Renal cortex interstitium (tissue), 11 donors: ENCODE measurements around the gene CCNDBP1. TPM values are rescaled to one million over a fixed set of nuclear protein-coding genes. Genes with fewer than 3 reads are reported as not detected.

Experiments
- DNase-seq, 11 donors: peaks; one replicate each; pipeline ENCODE4 v3.0.0-alpha.2; 2013; ENCODE audit warnings: low read depth in 9 of 11, low spot score in 4 of 11; ENCODE audit errors: extremely low read depth in 1 of 11
- polyA plus RNA-seq, 3 donors: library from polyadenylated mRNA; unstranded; fragments of 120-200 nt; gene quantifications; one replicate each; pipeline ENCODE4 v1.2.1, GENCODE V29; 2013; ENCODE audit not compliant: insufficient read length in 3 of 3

The CCNDBP1 gene
- polyA plus RNA-seq, 3 donors = 46.7 to 56.7 (median 48.2) TPM

DNA sequence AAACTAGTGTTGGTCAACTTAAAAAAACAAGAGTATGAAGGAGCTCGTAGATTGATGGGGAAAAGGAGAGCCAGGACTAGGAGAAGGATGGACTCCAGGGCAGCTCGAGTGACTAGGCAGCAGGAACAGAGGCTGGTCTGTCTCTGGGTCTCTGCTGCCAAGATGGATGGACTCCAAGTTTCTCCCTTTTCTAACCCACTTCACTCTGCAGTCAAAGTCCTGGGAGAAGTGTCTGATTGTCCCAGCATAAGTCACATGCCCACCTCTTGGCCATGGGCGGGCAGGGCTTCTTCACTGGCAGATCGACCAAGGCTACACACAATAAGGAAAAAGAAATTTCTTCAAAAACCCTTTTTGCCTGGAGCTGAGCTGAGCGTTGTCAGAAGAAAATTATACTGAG is 44.8 kb downstream of the CCNDBP1 start:
- DNase-seq = no peak

DNA sequence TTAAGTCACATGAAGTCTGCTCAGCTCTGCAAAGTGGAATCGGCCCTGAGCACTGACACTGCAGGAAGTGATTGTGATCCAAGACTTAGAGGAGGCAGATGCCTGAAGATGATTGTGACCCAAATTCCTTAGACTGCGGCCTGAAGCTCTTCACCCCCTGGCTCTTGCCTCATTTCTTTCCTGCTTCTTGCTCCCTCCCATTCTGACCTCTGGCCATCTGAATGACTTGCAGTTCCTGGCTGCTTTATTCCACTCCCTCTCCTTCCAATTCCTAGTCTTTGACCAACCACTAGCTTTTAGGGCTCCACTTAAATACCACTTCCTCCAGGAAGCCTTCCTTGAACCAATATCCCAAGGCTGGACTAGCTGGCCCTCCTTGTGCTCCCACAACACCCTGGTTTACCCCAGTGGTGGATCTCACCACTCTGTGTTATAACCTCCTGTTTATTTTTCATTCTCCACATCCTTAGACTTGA is 45.5 kb downstream of the CCNDBP1 start:
- DNase-seq = no peak

DNA sequence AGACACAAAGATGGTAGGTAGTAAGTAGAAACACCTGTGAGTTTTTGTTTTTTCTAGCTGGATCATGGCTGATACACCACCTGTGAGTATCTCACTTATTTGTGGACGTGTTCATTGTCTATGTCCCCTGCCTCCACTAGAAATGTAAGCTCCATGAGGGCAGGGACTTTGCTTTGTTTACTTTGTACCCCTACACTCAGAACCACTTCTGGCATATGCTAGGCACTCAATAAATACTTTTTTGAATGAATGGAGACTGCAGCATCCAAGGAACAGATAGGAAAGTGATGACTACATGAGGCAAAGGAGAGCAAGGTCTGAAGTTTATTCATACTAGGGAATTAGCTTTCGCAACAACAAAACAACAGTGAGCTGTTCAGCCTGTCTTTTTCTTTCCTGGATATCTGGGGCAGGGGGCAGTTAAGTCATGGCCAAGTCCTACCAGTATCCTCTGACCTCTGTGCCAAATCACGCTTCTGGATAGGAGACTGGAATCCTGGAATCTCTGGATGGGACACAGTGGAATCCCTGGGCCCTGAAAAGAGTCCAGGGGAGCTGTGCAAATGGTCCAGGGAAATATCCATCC is 47.2 kb downstream of the CCNDBP1 start:
- DNase-seq = no peak

DNA sequence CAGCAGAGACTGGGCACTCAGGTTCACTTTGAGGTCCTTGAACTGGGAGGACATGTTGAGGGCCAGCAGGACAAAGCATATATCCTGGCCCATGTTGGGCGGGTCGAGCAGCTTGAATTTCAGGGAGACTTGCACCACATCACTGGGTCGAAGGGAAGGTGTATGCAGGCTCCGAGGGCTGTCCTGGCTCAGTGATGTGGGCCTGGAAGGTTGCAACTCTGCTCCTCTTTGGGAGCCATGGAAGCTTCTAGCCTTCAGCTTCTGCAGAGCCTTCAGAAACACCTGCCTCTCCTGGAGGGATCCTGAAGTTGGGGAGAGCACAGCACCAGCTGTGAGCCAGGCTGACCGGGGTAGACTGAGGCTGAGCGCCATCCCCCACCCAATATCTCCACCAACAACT is 50.3 kb downstream of the CCNDBP1 start:
- no peak for DNase-seq

DNA sequence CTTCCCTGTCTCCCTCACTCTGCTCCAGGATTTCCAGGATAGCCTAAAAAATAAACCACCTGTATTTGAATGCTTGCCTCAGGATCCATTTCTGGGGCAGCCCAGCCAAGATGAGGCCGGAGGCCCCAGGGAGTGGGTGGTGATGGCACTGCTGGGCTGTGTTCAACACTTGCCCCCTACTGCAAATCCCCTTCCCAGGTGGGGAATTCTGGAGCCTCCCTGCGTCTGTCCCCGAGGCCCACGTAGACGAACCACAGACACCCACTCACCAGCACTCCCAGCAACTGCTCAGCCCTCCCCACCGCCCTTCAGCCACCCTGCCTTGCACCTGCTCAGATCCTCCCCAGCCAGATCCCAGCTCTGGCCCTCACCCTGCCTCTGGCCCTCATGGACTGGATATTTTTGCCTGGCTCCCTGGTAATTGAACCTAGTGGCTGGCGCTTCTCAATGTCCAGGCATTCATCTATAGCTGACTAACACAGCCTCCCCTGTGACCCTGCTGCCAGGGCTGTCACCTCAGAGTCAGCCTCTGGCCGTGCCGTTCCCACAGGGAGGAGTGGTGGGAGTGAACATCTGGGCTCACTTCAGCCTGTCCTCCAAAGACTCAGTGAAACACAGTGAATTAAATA is 52.8 kb downstream of the CCNDBP1 start:
- no peak for DNase-seq

DNA sequence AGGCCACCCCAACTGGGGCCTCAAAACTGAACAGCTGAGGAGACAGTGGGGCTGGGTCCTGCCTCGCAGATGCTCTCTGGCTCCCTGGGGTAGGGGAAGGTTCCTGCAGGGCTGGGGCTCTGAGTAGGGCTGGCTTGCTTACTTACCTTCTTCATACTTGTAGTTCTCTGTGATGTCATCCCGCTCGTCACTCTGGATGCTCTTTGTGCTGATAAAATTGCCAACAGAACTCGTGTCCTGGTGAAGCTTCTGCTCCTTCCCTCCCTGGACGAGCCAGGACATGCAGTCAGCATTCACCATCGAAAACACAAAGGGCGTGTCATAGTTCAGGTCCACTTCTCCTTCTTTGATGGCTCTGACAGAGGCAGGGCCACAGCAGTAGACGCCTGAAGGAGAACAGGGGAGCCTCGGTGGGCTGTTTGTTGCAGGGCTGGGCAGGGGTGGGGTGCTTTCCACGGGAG is 53.5 kb downstream of the CCNDBP1 start:
- DNase-seq = no peak

DNA sequence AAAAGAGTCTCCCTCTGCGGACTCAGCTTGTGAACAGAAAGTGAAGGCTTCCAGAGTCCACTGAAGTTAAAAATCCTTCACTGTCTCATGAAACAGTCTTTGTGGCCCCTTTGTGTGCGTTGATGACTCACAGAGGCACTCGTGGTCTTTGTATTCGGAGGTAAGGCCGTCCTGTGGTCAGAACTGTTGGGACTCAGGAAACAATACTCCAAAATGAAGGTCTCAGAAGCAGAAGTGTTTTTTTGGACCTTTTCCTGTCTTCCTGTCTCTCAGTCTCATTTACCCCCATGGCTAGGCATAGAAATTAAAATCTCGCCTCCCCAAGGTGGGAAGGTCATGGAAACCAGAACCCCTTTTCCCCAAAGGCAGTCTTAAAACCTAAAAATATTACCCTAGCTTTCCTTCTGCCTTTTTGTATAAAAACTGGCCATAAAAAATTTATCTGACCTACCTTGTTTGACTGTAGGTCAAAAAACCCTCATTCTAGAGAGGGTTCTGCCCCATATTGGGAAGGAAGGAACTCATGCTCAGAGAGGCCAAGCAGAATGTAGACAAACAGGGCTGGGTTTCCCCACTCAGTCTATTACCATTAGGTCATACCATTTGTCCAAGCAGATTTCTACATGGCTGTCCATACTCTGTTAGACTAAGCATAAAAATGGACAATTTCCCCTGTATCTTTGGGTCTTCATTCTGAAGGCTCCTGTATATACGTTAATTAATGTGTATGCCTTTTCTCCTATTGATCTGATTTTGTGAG is 54.7 kb downstream of the CCNDBP1 start:
- DNase-seq = no peak

DNA sequence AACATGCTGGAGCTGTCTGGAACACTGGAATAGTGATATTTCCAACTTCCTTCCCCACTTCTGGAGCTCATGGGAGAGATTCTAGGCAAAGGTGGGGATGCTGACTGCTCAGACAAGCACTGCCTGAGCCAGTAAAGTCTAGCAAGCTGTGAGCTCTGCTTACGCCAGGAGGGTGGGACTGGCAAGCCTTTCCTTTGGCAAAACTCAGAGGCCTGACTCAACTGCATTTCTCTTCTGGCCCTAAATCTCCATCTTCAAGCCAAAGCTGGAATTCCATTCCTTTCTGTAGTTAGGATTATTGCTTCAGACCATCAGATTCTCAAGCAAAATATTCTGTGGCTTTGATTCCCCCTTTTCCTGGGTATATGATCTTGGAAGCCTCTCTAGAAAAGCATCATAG is 55.9 kb downstream of the CCNDBP1 start:
- no peak for DNase-seq

DNA sequence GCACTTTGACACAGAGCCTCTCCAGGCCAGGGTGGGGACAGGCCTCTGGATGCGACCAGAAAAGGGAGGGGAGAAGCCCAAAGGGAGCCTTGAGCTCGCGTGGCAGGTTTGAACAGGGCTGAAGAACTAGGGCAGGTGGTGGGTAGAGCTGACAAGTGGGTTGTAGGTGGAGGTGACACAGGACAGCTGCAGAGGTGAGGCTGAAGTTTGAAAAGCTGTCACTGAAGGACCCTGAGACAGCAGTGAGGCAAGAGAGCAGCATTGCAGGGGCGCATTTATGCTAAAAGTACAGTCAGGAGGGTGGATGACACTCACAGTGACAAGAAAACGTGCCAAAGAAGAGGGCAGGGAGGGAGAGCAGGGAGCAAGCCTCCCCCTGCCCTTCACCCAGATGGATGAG is 57.4 kb downstream of the CCNDBP1 start:
- DNase-seq = no peak

DNA sequence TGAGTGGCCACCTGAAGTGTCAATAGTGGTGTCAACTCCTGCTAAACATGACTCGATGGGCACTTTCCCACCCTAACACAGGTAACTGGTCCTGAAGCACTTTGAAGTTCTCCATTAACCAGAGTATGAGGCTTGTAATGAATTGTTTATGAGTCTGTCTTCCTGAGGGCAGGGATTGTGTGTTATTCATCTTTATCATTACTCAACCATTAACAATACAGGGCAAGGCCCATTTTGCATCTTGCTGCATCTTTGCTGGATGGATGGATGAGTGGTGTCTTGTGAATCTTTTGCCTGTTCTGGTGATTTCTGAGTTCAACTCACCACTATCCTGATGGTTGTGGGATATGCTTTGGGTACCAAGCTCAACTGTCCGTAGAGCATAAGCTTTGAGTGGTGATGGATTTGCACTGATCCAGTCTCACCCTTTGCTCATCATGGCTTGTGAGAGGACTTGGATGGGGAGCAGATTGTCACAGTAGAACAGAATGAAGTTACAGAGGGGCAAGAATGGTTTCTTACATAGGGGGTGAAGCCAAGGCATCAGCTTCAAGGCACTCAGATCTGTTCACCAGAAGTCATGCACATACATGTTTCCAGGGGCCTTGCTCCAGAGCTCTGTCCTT is 57.9 kb downstream of the CCNDBP1 start:
- no peak for DNase-seq

DNA sequence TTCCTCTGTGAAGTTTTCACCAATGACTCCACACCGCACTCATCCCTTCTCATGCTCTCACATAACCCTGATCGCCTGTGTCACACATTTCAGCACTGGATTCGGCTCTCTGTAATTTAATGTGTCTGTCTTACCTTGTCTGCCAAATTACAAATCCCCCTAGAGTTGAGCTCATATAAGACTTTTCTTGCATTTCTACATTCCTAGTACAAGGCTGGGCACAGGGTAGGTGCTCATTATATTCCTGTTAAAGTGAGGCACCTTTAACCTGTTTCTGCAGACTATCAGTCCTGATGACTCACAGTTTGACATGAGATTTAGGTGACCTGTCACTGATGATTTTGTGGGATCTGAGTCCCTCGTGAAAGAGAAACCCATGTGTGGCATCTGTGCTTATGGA is 58.9 kb downstream of the CCNDBP1 start:
- DNase-seq = no peak

DNA sequence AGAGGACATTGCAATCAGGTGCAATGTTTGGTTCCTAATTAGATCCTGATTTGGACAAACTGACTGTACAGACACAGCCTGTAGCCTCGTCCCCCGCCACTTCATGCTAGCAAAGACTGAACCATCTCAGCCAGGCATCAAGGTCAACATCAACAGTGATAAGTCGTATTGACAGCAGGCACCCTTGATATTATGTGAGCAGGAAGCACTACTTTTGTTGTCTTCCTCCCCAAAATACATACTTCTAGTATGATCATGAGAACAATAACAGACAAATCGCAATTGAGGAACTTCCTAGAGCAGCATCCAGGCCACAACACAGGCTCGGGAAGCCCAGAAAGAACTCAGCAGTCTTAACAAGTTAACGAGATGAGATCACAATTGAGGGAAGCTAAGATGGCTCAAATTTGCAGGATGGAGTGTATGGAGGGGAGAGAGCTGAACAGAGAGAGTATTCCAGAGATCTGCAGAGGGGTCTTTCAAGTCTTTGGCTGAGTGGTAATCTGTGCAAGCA is 61.1 kb downstream of the CCNDBP1 start:
- DNase-seq = no peak

Other genes starting within 250 kb of the CCNDBP1 start
- gene UBR1, start 79.4 kb upstream of the CCNDBP1 start, polyA plus RNA-seq = 10 to 100 TPM; 20.3 to 27.5 (median 22.9) TPM
- gene TMEM62, start 51.8 kb upstream of the CCNDBP1 start, polyA plus RNA-seq = 10 to 100 TPM; 13.3 to 16.7 (median 15.7) TPM
- gene EPB42, start 35.6 kb downstream of the CCNDBP1 start, polyA plus RNA-seq = 1 to 10 TPM; 1.1 to 2.6 (median 1.2) TPM
- gene TGM5, start 81.5 kb downstream of the CCNDBP1 start, polyA plus RNA-seq = not detected
- under 1 TPM in 1 of 3 donors, not detected in 2; 0.07 TPM for gene TGM7, start 116.9 kb downstream of the CCNDBP1 start, polyA plus RNA-seq
- gene LCMT2, start 145.2 kb downstream of the CCNDBP1 start, polyA plus RNA-seq = 10 to 100 TPM; 10.7 to 14.0 (median 12.5) TPM
- 10 to 100 TPM; 28.1 to 31.9 (median 31.1) TPM for gene ZSCAN29, start 185.6 kb downstream of the CCNDBP1 start, polyA plus RNA-seq
- gene TUBGCP4, start 185.7 kb downstream of the CCNDBP1 start, polyA plus RNA-seq = 10 to 100 TPM; 26.6 to 31.8 (median 27.0) TPM